ENCODE measurements around the gene ADAMTS12. TPM values are rescaled to one million over a fixed set of nuclear protein-coding genes. Genes with fewer than 3 reads are reported as not detected.

ADAMTS12 gene
- total and polyA plus RNA-seq, 2 of the 8 experiments (the other 6 are each of a cell fraction or from before 2014, with no cell fraction given) = 6.4 to 12.8 TPM

DNA sequence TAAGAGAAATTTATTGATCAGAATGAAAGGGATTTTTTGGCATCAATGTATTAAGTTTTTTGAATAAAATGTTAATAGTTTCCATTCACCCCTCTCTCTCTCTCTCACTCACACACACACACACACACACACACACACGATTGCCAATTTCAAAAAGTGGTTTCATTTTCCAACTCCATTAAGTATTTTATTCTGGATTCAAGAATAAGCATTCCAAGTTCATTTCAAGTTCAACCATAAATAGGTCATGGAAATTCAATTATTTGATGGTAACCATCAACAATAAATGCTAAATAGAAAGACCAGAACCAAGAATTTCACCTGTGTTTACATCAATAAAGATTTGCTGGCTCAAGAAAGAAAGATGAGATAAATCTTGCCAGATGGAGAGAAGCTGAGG lies 171.6 kb downstream of the ADAMTS12 start (continued):
- TF ChIP-seq NANOG (IDR thresholded peaks at IDR 0.05; ENCODE audit: insufficient read depth, low read depth, low read length, poor library complexity, severe bottlenecking) (no peak), CEBPB (IDR thresholded peaks at IDR 0.05; ENCODE audit: low read depth, low read length) (no peak), RXRA (IDR thresholded peaks at IDR 0.05; ENCODE audit: insufficient read depth, low read depth, low read length) (no peak), JUND (IDR thresholded peaks at IDR 0.05; ENCODE audit: low read length) (no peak)

All from H1 (cell line).